Neural progenitor cell (in vitro differentiated cells): ENCODE results near the gene ZNF630. TPM values are rescaled to one million over a fixed set of nuclear protein-coding genes. Genes with fewer than 3 reads are reported as not detected.
"Not testable (repeated sequence)": the region's sequence is repeated elsewhere in the genome, so short reads cannot be mapped to it uniquely, and the experiment has no call there.

Source experiments
- DNase-seq: peaks from one replicate; pipeline ENCODE4 v3.0.0-alpha.2; 2016; ENCODE audit warnings: low spot score
- H2AFZ ChIP-seq: fragments of 200-600 bp; sonication (generic); replicated peaks from 2 replicates; pipeline ENCODE4 v1.6.1; 2016; ENCODE audit warnings: antibody characterized with exemption
- H3F3A ChIP-seq: fragments of 200-600 bp; sonication (generic); 2 replicates; pipeline ENCODE4 v1.6.1; 2016; ENCODE audit warnings: antibody characterized with exemption, low read depth
- H3K27ac ChIP-seq: fragments of 200-600 bp; sonication (generic); 2 replicates; pipeline ENCODE4 v1.5.1; 2016; ENCODE audit warnings: mild to moderate bottlenecking
- H3K27me3 ChIP-seq: fragments of 200-600 bp; sonication (generic); 2 replicates; pipeline ENCODE4 v1.6.1; 2016; ENCODE audit warnings: mild to moderate bottlenecking, moderate library complexity
- H3K36me3 ChIP-seq: fragments of 200-600 bp; sonication (generic); 2 replicates; pipeline ENCODE4 v1.5.1; 2016
- H3K4me1 ChIP-seq: fragments of 200-600 bp; sonication (generic); 2 replicates; pipeline ENCODE4 v1.6.1; 2016; ENCODE audit warnings: mixed run types
- H3K4me2 ChIP-seq: fragments of 200-600 bp; sonication (generic); 2 replicates; pipeline ENCODE4 v1.6.1; 2016
- H3K4me3 ChIP-seq: fragments of 200-600 bp; sonication (generic); 2 replicates; pipeline ENCODE4 v1.5.1; 2016
- H3K79me2 ChIP-seq: fragments of 200-600 bp; sonication (generic); 2 replicates; pipeline ENCODE4 v1.6.1; 2016; ENCODE audit warnings: low read depth
- H3K9ac ChIP-seq: fragments of 200-600 bp; sonication (generic); 2 replicates; pipeline ENCODE4 v1.6.1; 2016
- H3K9me3 ChIP-seq: fragments of 200-600 bp; sonication (generic); 2 replicates; pipeline ENCODE4 v1.5.1; 2016; ENCODE audit warnings: low read depth
- H4K20me1 ChIP-seq: fragments of 200-600 bp; sonication (generic); 2 replicates; pipeline ENCODE4 v1.6.1; 2016; ENCODE audit warnings: low read depth
- H3K27ac Mint-ChIP-seq: 3 replicates; pipeline ENCODE4 v1.8.0; 2021; ENCODE audit warnings: mixed read lengths
- H3K27me3 Mint-ChIP-seq: 2 replicates; pipeline ENCODE4 v1.8.0; 2022; ENCODE audit warnings: low read depth, mild to moderate bottlenecking, inconsistent platforms, moderate library complexity, mixed read lengths; ENCODE audit not compliant: insufficient read depth
- H3K36me3 Mint-ChIP-seq: 3 replicates; pipeline ENCODE4 v1.8.0; 2021; ENCODE audit warnings: mixed read lengths
- H3K4me1 Mint-ChIP-seq: 3 replicates; pipeline ENCODE4 v1.8.0; 2021; ENCODE audit warnings: mixed read lengths
- H3K4me3 Mint-ChIP-seq: 3 replicates; pipeline ENCODE4 v1.8.0; 2021; ENCODE audit warnings: mild to moderate bottlenecking, moderate library complexity, mixed read lengths
- H3K9me3 Mint-ChIP-seq: 3 replicates; pipeline ENCODE4 v1.8.0; 2020; ENCODE audit warnings: mixed read lengths
- EZH2 ChIP-seq: fragments of 200-600 bp; sonication (generic); IDR thresholded peaks from 2 replicates; pipeline ENCODE4 v1.6.1; 2017; ENCODE audit warnings: antibody characterized with exemption, mild to moderate bottlenecking, moderate library complexity
- EZH2phosphoT487 ChIP-seq: fragments of 200-600 bp; sonication (generic); IDR thresholded peaks from 2 replicates; pipeline ENCODE4 v1.6.1; 2017; ENCODE audit warnings: antibody characterized with exemption
- total RNA-seq: library from RNA; depleted of rRNA; stranded (reverse); fragments of >200 nt; gene quantifications from 2 replicates; pipeline ENCODE4 v1.2.3, GENCODE V29; 2015; ENCODE audit warnings: low replicate concordance
- TF ChIP-seq, protein P1 (sequence below): fragments of 200-600 bp; sonication (generic); IDR thresholded peaks from 2 replicates; pipeline ENCODE4 v1.5.1; 2017; ENCODE audit warnings: antibody characterized with exemption, mild to moderate bottlenecking

ZNF630 gene
- total RNA-seq, 1 donor from 2014 or later = 2.1 TPM

GRCh38 chrX:48101443-48101842 lies 30.0 kb upstream of the ZNF630 start:
- H3K4me3 ChIP-seq = no peak overlapping the region
- H3F3A ChIP-seq = no peaks in the 10 kb centered on the region
- H3K79me2 ChIP-seq = no peaks in the 10 kb centered on the region
- Mint-ChIP-seq H3K4me3 (no peak overlapping the region), H3K27ac (no peak overlapping the region), H3K36me3 (no peaks in the 10 kb centered on the region), H3K9me3 (peaks cover 5% of the 10 kb centered on the region), H3K4me1 (no peaks in the 10 kb centered on the region), H3K27me3 (no peaks in the 10 kb centered on the region)
- H3K4me2 ChIP-seq = no peak overlapping the region
- H3K27me3 ChIP-seq = no peaks in the 10 kb centered on the region
- no peaks in the 10 kb centered on the region for H3K4me1 ChIP-seq
- H4K20me1 ChIP-seq = no peaks in the 10 kb centered on the region
- no peak for DNase-seq
- H3K9ac ChIP-seq = no peak overlapping the region
- H3K27ac ChIP-seq = no peak overlapping the region
- H3K36me3 ChIP-seq = no peaks in the 10 kb centered on the region
- H2AFZ ChIP-seq = no peak overlapping the region
- TF ChIP-seq EZH2phosphoT487 (no peak), EZH2 (no peak)
- TF ChIP-seq, protein P1, sequence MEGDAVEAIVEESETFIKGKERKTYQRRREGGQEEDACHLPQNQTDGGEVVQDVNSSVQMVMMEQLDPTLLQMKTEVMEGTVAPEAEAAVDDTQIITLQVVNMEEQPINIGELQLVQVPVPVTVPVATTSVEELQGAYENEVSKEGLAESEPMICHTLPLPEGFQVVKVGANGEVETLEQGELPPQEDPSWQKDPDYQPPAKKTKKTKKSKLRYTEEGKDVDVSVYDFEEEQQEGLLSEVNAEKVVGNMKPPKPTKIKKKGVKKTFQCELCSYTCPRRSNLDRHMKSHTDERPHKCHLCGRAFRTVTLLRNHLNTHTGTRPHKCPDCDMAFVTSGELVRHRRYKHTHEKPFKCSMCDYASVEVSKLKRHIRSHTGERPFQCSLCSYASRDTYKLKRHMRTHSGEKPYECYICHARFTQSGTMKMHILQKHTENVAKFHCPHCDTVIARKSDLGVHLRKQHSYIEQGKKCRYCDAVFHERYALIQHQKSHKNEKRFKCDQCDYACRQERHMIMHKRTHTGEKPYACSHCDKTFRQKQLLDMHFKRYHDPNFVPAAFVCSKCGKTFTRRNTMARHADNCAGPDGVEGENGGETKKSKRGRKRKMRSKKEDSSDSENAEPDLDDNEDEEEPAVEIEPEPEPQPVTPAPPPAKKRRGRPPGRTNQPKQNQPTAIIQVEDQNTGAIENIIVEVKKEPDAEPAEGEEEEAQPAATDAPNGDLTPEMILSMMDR = no peak
- no peaks in the 10 kb centered on the region for H3K9me3 ChIP-seq

GRCh38 chrX:48092558-48092957 lies 21.1 kb upstream of the ZNF630 start:
- H3K4me1 Mint-ChIP-seq, H3K9ac ChIP-seq, H3K9me3 Mint-ChIP-seq, H3F3A ChIP-seq, H3K4me2 ChIP-seq, H3K4me3 Mint-ChIP-seq, H3K27me3 ChIP-seq, H3K79me2 ChIP-seq, DNase-seq, H3K27ac Mint-ChIP-seq, H4K20me1 ChIP-seq, H3K9me3 ChIP-seq, H2AFZ ChIP-seq, H3K27me3 Mint-ChIP-seq, H3K4me3 ChIP-seq, H3K36me3 ChIP-seq, H3K36me3 Mint-ChIP-seq, H3K4me1 ChIP-seq, H3K27ac ChIP-seq: not testable (repeated sequence)

DNA sequence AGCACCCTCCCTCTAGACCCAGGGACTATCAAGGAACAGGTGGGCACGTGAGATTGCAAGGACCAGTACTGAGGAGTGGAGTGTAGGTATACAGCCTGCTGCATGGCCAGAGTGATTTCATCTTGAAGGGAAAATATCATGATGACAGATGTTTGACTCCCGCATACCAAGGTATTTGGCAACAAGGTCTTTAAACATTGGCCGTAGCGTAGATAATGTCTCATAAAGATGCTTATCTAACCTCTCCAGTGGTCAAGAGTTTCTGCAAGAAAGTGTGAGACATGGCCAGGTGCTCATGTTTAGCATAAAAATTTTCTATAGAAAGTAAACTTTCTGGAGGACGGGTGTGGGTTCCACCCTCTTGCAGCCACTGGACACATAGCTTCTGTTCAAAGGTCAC lies 18.7 kb upstream of the ZNF630 start:
- Mint-ChIP-seq H3K4me1 (no peaks in the 10 kb centered on the region), H3K4me3 (no peak overlapping the region), H3K27me3 (peaks cover 9% of the 10 kb centered on the region), H3K9me3 (no peaks in the 10 kb centered on the region), H3K27ac (no peak overlapping the region), H3K36me3 (no peaks in the 10 kb centered on the region)
- TF ChIP-seq, protein P1 = no peak
- no peak for TF ChIP-seq EZH2phosphoT487
- no peak for TF ChIP-seq EZH2
- H2AFZ ChIP-seq = no peak overlapping the region
- H3K4me3 ChIP-seq = no peak overlapping the region
- no peaks in the 10 kb centered on the region for H3K36me3 ChIP-seq
- H3K27me3 ChIP-seq = no peaks in the 10 kb centered on the region
- H3K4me2 ChIP-seq = no peak overlapping the region
- H3K9ac ChIP-seq = no peak overlapping the region
- no peaks in the 10 kb centered on the region for H3K79me2 ChIP-seq
- H4K20me1 ChIP-seq = no peaks in the 10 kb centered on the region
- H3K27ac ChIP-seq = no peak overlapping the region
- DNase-seq = no peak
- no peaks in the 10 kb centered on the region for H3K4me1 ChIP-seq
- H3K9me3 ChIP-seq = no peaks in the 10 kb centered on the region
- H3F3A ChIP-seq = no peaks in the 10 kb centered on the region

GRCh38 chrX:48086082-48086481 lies 14.6 kb upstream of the ZNF630 start:
- no peak overlapping the region for H3K4me3 Mint-ChIP-seq
- Histone ChIP-seq H3K79me2 (no peaks in the 10 kb centered on the region), H4K20me1 (no peaks in the 10 kb centered on the region), H3K4me3 (no peak overlapping the region), H3K27ac (no peak overlapping the region), H3K4me1 (no peaks in the 10 kb centered on the region), H2AFZ (no peak overlapping the region), H3K9ac (no peak overlapping the region), H3K36me3 (no peaks in the 10 kb centered on the region), H3F3A (no peaks in the 10 kb centered on the region), H3K4me2 (no peak overlapping the region), H3K9me3 (no peaks in the 10 kb centered on the region), H3K27me3 (no peaks in the 10 kb centered on the region)
- peaks cover 9% of the 10 kb centered on the region for H3K27me3 Mint-ChIP-seq
- no peaks in the 10 kb centered on the region for H3K36me3 Mint-ChIP-seq
- H3K27ac Mint-ChIP-seq = no peak overlapping the region
- H3K4me1 Mint-ChIP-seq = no peaks in the 10 kb centered on the region
- TF ChIP-seq, protein P1 = no peak
- TF ChIP-seq EZH2phosphoT487 (no peak), EZH2 (no peak)
- no peak for DNase-seq
- no peaks in the 10 kb centered on the region for H3K9me3 Mint-ChIP-seq
